Measurements from ENCODE around the gene ARGLU1.

The ARGLU1 gene

GRCh38 chr13:106569233-106570095 is 1.5 kb upstream of the ARGLU1 start:
- no peak for TF ChIP-seq MAX (IDR thresholded peaks at IDR 0.05; ENCODE audit: low read depth, low read length)
- TF ChIP-seq MYC (IDR thresholded peaks at IDR 0.05; ENCODE audit: low read depth, low read length): no peak
- no peak for TF ChIP-seq POLR2A (IDR thresholded peaks at IDR 0.05; ENCODE audit: extremely low read depth, insufficient read length)
- no peak overlapping the region for H3K4me3 ChIP-seq (ENCODE audit: low read depth, low read length)
- DNase-seq (ENCODE audit: low read depth): no peak

- H3K4me3 ChIP-seq (ENCODE audit: low read depth, low read length): peak overlapping the region; percentile 97
- no peak for TF ChIP-seq CTCF (IDR thresholded peaks at IDR 0.05; ENCODE audit: low read depth, low read length)
- TF ChIP-seq POLR2A (IDR thresholded peaks at IDR 0.05; ENCODE audit: extremely low read depth, insufficient read length): no peak
- no peak for TF ChIP-seq MAX (IDR thresholded peaks at IDR 0.05; ENCODE audit: low read depth, low read length)
- no peak for TF ChIP-seq MYC (IDR thresholded peaks at IDR 0.05; ENCODE audit: low read depth, low read length)
- peak; percentile 52 for DNase-seq (ENCODE audit: low read depth)
Measured at GRCh38 chr13:106568299-106569003, 514 bp upstream of the ARGLU1 start.

GRCh38 chr13:106566641-106567473 is 1.1 kb downstream of the ARGLU1 start:
- DNase-seq (ENCODE audit: low read depth): peak; percentile 80
- TF ChIP-seq POLR2A (IDR thresholded peaks at IDR 0.05; ENCODE audit: extremely low read depth, insufficient read length) (peak; percentile 16), MAX (IDR thresholded peaks at IDR 0.05; ENCODE audit: low read depth, low read length) (peak; percentile 62), MYC (IDR thresholded peaks at IDR 0.05; ENCODE audit: low read depth, low read length) (peak; percentile 32; the same call in 1 of the 2 replicates), CTCF (IDR thresholded peaks at IDR 0.05; ENCODE audit: low read depth, low read length) (no peak)
- peak overlapping the region; percentile 97 for H3K4me3 ChIP-seq (ENCODE audit: low read depth, low read length)

GRCh38 chr13:106565127-106565775 is 2.7 kb downstream of the ARGLU1 start:
- no peak for TF ChIP-seq MYC (IDR thresholded peaks at IDR 0.05; ENCODE audit: low read depth, low read length)
- no peak for TF ChIP-seq CTCF (IDR thresholded peaks at IDR 0.05; ENCODE audit: low read depth, low read length)
- TF ChIP-seq MAX (IDR thresholded peaks at IDR 0.05; ENCODE audit: low read depth, low read length): no peak
- no peak for TF ChIP-seq POLR2A (IDR thresholded peaks at IDR 0.05; ENCODE audit: extremely low read depth, insufficient read length)
- peak overlapping the region; percentile 97 for H3K4me3 ChIP-seq (ENCODE audit: low read depth, low read length)
- peak; percentile 56 for DNase-seq (ENCODE audit: low read depth)

- H3K4me3 ChIP-seq (ENCODE audit: low read depth, low read length): peak overlapping the region; percentile 25
- DNase-seq (ENCODE audit: low read depth): no peak
- TF ChIP-seq CTCF (IDR thresholded peaks at IDR 0.05; ENCODE audit: low read depth, low read length): no peak
- no peak for TF ChIP-seq POLR2A (IDR thresholded peaks at IDR 0.05; ENCODE audit: extremely low read depth, insufficient read length)
- no peak for TF ChIP-seq MYC (IDR thresholded peaks at IDR 0.05; ENCODE audit: low read depth, low read length)
- TF ChIP-seq MAX (IDR thresholded peaks at IDR 0.05; ENCODE audit: low read depth, low read length): no peak
Measured at GRCh38 chr13:106562301-106562700, 5.6 kb downstream of the ARGLU1 start.
